H1 (cell line): ENCODE measurements around the gene RAB8B. TPM values are rescaled to one million over a fixed set of nuclear protein-coding genes. Genes with fewer than 3 reads are reported as not detected.
"Not testable (repeated sequence)": the region's sequence is repeated elsewhere in the genome, so short reads cannot be mapped to it uniquely, and the experiment has no call there.

ENCODE experiments used
- CTCF ChIA-PET: fragments of 300-600 bp; sonication (Branson Sonifier 250); formaldehyde crosslinking; loops from one replicate; lab custom pipeline; 2021; ENCODE audit not compliant: partially characterized antibody; lab: Charles Lee
- POLR2A ChIA-PET: fragments of 300-600 bp; sonication (Branson Sonifier 250); formaldehyde crosslinking; loops from one replicate; lab custom pipeline; 2021; ENCODE audit warnings: inconsistent platforms; ENCODE audit not compliant: partially characterized antibody; lab: Charles Lee
- DNase-seq, 2 experiments: peaks; one replicate each; pipeline versions ENCODE4 v3.0.0 to v3.0.0-alpha.2; 2010 to 2022; ENCODE audit warnings: low spot score in 2 of 2, low read depth in 1 of 2, mixed read lengths in 1 of 2
- FAIRE-seq: peaks from 2 replicates; lab custom pipeline; 2011; peaks lifted over from hg19 to GRCh38; lab: Jason Lieb, UNC
- H2AFZ ChIP-seq: 2 replicates; pipeline ENCODE4 v1.8.1; 2012; ENCODE audit warnings: low read length, inconsistent platforms
- H2AK5ac ChIP-seq: 2 replicates; pipeline ENCODE4 v1.6.1; 2013; ENCODE audit warnings: low read depth, low read length
- H2BK120ac ChIP-seq: replicated peaks from 2 replicates; pipeline ENCODE3; 2013; ENCODE audit warnings: low read depth, low read length, inconsistent platforms
- H2BK12ac ChIP-seq: 2 replicates; pipeline ENCODE4 v1.6.1; 2013; ENCODE audit warnings: low read depth, low read length
- H2BK15ac ChIP-seq: 2 replicates; pipeline ENCODE4 v1.6.1; 2013; ENCODE audit warnings: low read length
- H2BK20ac ChIP-seq: 2 replicates; pipeline ENCODE4 v1.6.1; 2013; ENCODE audit warnings: low read length
- H2BK5ac ChIP-seq: 2 replicates; pipeline ENCODE4 v1.6.1; 2013; ENCODE audit warnings: low read depth, low read length
- H3K14ac ChIP-seq: 2 replicates; pipeline ENCODE4 v1.6.1; 2013; ENCODE audit warnings: inconsistent platforms; ENCODE audit not compliant: insufficient read length
- H3K18ac ChIP-seq: 2 replicates; pipeline ENCODE4 v1.6.1; 2013; ENCODE audit warnings: low read length; ENCODE audit errors: extremely low read depth
- H3K23ac ChIP-seq: 2 replicates; pipeline ENCODE4 v1.6.1; 2013; ENCODE audit warnings: inconsistent platforms; ENCODE audit not compliant: insufficient read length
- H3K23me2 ChIP-seq: 2 replicates; pipeline ENCODE4 v1.6.1; 2013; ENCODE audit warnings: low read depth, low read length
- H3K27ac ChIP-seq: 2 replicates; pipeline ENCODE4 v1.6.1; 2011; ENCODE audit warnings: low read depth, low read length, inconsistent platforms
- H3K27me3 ChIP-seq, 4 experiments: replicated peaks in 1 of 4; 1 replicate in 1 of 4; 2 replicates in 3 of 4; pipeline versions ENCODE4 v1.6.1 to v1.8.1; 2011 to 2013; ENCODE audit warnings: low read length in 3 of 4, mild to moderate bottlenecking in 3 of 4, inconsistent platforms in 2 of 4, mixed read lengths in 2 of 4, moderate library complexity in 1 of 4; ENCODE audit not compliant: control insufficient read depth in 3 of 4, insufficient read depth in 3 of 4; ENCODE audit errors: extremely low read depth in 1 of 4
- H3K36me3 ChIP-seq, 4 experiments: 2 replicates each; pipeline versions ENCODE4 v1.6.1 to v1.8.1; 2011 to 2013; ENCODE audit warnings: mild to moderate bottlenecking in 4 of 4, low read length in 3 of 4, moderate library complexity in 2 of 4, control low read depth in 1 of 4, inconsistent platforms in 1 of 4; ENCODE audit not compliant: insufficient read depth in 4 of 4, control insufficient read depth in 2 of 4
- H3K4ac ChIP-seq: replicated peaks from 2 replicates; pipeline ENCODE3; 2013; ENCODE audit warnings: low read length, low read depth, mixed read lengths, inconsistent platforms; ENCODE audit not compliant: insufficient read length
- H3K4me1 ChIP-seq, 4 experiments: replicated peaks in 1 of 4; 1 replicate in 1 of 4; 2 replicates in 3 of 4; pipeline versions ENCODE4 v1.6.1 to v1.8.1; 2011 to 2013; ENCODE audit warnings: low read length in 3 of 4, inconsistent platforms in 2 of 4, mixed read lengths in 1 of 4; ENCODE audit not compliant: insufficient read depth in 4 of 4, control insufficient read depth in 3 of 4
- H3K4me2 ChIP-seq, 2 experiments: 2 replicates each; pipeline versions ENCODE4 v1.6.1 to v1.8.1; 2011 to 2013; ENCODE audit warnings: low read depth in 2 of 2, low read length in 2 of 2, control low read depth in 1 of 2, inconsistent platforms in 1 of 2, mild to moderate bottlenecking in 1 of 2; ENCODE audit not compliant: insufficient read depth in 1 of 2
- H3K4me3 ChIP-seq, 4 experiments: fragments of 200-600, 300-600 bp in 1 of 4; sonication (generic), shearing (Covaris generic), sonication (Bioruptor Twin) in 1 of 4; 2 replicates each; pipeline versions ENCODE4 v1.5.1 to v1.8.1; 2011 to 2016; ENCODE audit warnings: low read length in 4 of 4, low read depth in 3 of 4, control low read depth in 2 of 4, inconsistent platforms in 2 of 4, mild to moderate bottlenecking in 2 of 4, mixed read lengths in 1 of 4, moderate library complexity in 1 of 4; ENCODE audit not compliant: insufficient read depth in 2 of 4; ENCODE audit errors: extremely low read depth in 1 of 4
- H3K56ac ChIP-seq: replicated peaks from 2 replicates; pipeline ENCODE3; 2013; ENCODE audit warnings: low read depth, mild to moderate bottlenecking, mixed read lengths, low read length, inconsistent platforms; ENCODE audit not compliant: insufficient read length
- H3K79me1 ChIP-seq: 2 replicates; pipeline ENCODE4 v1.6.1; 2013; ENCODE audit warnings: low read depth, low read length, control low read depth
- H3K79me2 ChIP-seq, 2 experiments: 2 replicates each; pipeline versions ENCODE4 v1.6.1 to v1.8.1; 2012 to 2013; ENCODE audit warnings: low read length in 2 of 2, mild to moderate bottlenecking in 2 of 2, inconsistent platforms in 1 of 2; ENCODE audit not compliant: insufficient read depth in 2 of 2, control insufficient read depth in 1 of 2
- H3K9ac ChIP-seq, 4 experiments: replicated peaks in 1 of 4; 1 replicate in 1 of 4; 2 replicates in 3 of 4; pipeline versions ENCODE4 v1.6.1 to v1.8.1; 2011 to 2013; ENCODE audit warnings: low read depth in 3 of 4, low read length in 3 of 4, control low read depth in 2 of 4, mild to moderate bottlenecking in 2 of 4, moderate library complexity in 2 of 4, inconsistent platforms in 1 of 4; ENCODE audit errors: extremely low read depth in 1 of 4
- H3K9me3 ChIP-seq, 2 experiments: 2 replicates each; pipeline versions ENCODE4 v1.6.1 to v1.8.1; 2012 to 2013; ENCODE audit warnings: mild to moderate bottlenecking in 2 of 2, moderate library complexity in 2 of 2, control low read depth in 1 of 2, inconsistent platforms in 1 of 2, low read depth in 1 of 2, low read length in 1 of 2, mixed read lengths in 1 of 2; ENCODE audit not compliant: insufficient read depth in 2 of 2
- H4K20me1 ChIP-seq, 2 experiments: replicated peaks in 1 of 2; 2 replicates each; pipeline versions ENCODE3 to v1.8.1; 2011 to 2013; ENCODE audit warnings: inconsistent platforms in 2 of 2, low read length in 2 of 2, mild to moderate bottlenecking in 1 of 2; ENCODE audit not compliant: insufficient read depth in 2 of 2, control insufficient read depth in 1 of 2
- H4K5ac ChIP-seq: 2 replicates; pipeline ENCODE4 v1.6.1; 2013; ENCODE audit warnings: low read length, low read depth, mixed read lengths, inconsistent platforms; ENCODE audit not compliant: insufficient read length
- H4K8ac ChIP-seq: 2 replicates; pipeline ENCODE4 v1.8.0; 2013; ENCODE audit warnings: mild to moderate bottlenecking, moderate library complexity, low read length, inconsistent platforms; ENCODE audit not compliant: insufficient read depth; ENCODE audit errors: extremely low read depth
- H4K91ac ChIP-seq: replicated peaks from 2 replicates; pipeline ENCODE3; 2013; ENCODE audit warnings: low read length, mixed read lengths, inconsistent platforms; ENCODE audit not compliant: insufficient read length
- BRCA1 ChIP-seq: IDR thresholded peaks from 2 replicates; pipeline ENCODE4 v1.6.1; 2012; ENCODE audit warnings: low read depth, low read length, improper control_type of control experiment
- RAD21 ChIP-seq, 2 experiments: IDR thresholded peaks in 1 of 2; conservative IDR thresholded peaks in 1 of 2; 2 replicates each; pipeline ENCODE4 v1.6.1; 2011; ENCODE audit warnings: low read depth in 2 of 2, low read length in 2 of 2, improper control_type of control experiment in 1 of 2, inconsistent platforms in 1 of 2, mild to moderate bottlenecking in 1 of 2, moderate library complexity in 1 of 2
- USF2 ChIP-seq: IDR thresholded peaks from 2 replicates; pipeline ENCODE4 v1.6.1; 2011; ENCODE audit warnings: low read length, improper control_type of control experiment
- WGBS, 2 experiments: shearing (Covaris generic) in 1 of 2; methylation state at CpG; one replicate each; pipeline versions ENCODE4 v1.1.6 to v1.1.7; 2013 to 2015; ENCODE audit warnings: low lambda C conversion rate in 2 of 2, mixed read lengths in 2 of 2, inconsistent platforms in 1 of 2, low coverage in 1 of 2, missing lambda C conversion rate in 1 of 2; ENCODE audit not compliant: insufficient replicate concordance in 2 of 2, insufficient coverage in 1 of 2, insufficient read length in 1 of 2; ENCODE audit errors: extremely low coverage in 1 of 2, missing lambda C conversion rate in 1 of 2; 5-methylcytosine and 5-hydroxymethylcytosine counted together
- polyA plus RNA-seq, 7 experiments: library from polyadenylated mRNA; depleted of rRNA in 3 of 7; stranded (reverse) in 5 of 7; unstranded in 2 of 7; fragments of >200 nt in 5 of 7; fragments of 200-250 nt in 2 of 7; gene quantifications; 1 replicate in 5 of 7; 2 replicates in 1 of 7; 4 replicates in 1 of 7; pipeline versions ENCODE4 v1.2.1 to v1.2.3, GENCODE V29; 2011 to 2013; ENCODE audit warnings: missing spikeins in 2 of 7, mixed read lengths in 2 of 7
- total RNA-seq: library from RNA; stranded (reverse); fragmentation: NEBNext Ultra II Directional; extraction: Animal tissue kit (Norgen Biotek cat#: 25700); gene quantifications from 2 replicates; pipeline ENCODE4 v1.2.1, GENCODE V29; 2021

The RAB8B gene
- total and polyA plus RNA-seq, 2 of the 8 experiments (the other 6 are each of a cell fraction or from before 2014, with no cell fraction given), result 9.5 to 47.8 TPM

- TF ChIP-seq USF2 (no peak), RAD21 (IDR thresholded peaks at IDR 0.05 in 1 of 2, conservative IDR thresholded peaks at IDR 0.05 in 1 of 2; ENCODE audit: low read depth in 2 of 2, low read length in 2 of 2) (no peak), BRCA1 (no peak)
Observed at GRCh38 chr15:63206079-63206478, 16.7 kb downstream of the RAB8B start (continued).

- H2BK20ac ChIP-seq, FAIRE-seq, H3K27ac ChIP-seq, H3K23me2 ChIP-seq, H3K14ac ChIP-seq, H2AFZ ChIP-seq, H4K91ac ChIP-seq, H3K4me2 ChIP-seq, H3K27me3 ChIP-seq, H3K9me3 ChIP-seq, H4K5ac ChIP-seq, H2BK5ac ChIP-seq, H2BK12ac ChIP-seq, H2BK120ac ChIP-seq, H3K23ac ChIP-seq, H3K9ac ChIP-seq, H3K4me3 ChIP-seq, H2BK15ac ChIP-seq, H3K36me3 ChIP-seq, H3K79me1 ChIP-seq, H4K20me1 ChIP-seq, H3K4ac ChIP-seq, H4K8ac ChIP-seq, H3K18ac ChIP-seq, H3K56ac ChIP-seq, DNase-seq, CTCF ChIA-PET: not testable (repeated sequence)
- H3K4me1 ChIP-seq, result peaks cover 2 to 11% (median 4%) of the 10 kb centered on the region in 4 experiments; a peak in 6 of 7 replicates
- peaks cover 0 to 54% of the 10 kb centered on the region in 2 experiments; a peak in 2 of 4 replicates for H3K79me2 ChIP-seq
- 0 out of 2 replicates have a peak overlapping the region, but pooled peaks have one; percentile 76 for H2AK5ac ChIP-seq
- 95% methylated on average over 12 of the region's 12 CpGs; no CpG with 5 or more reads in 1 of the 2 experiments for WGBS, 2 experiments
- POLR2A ChIA-PET, result interaction anchor here (0.9 kb wide), 1 partner anchor 14 kb away, joined by 3 read pairs; no protein-coding TSS in a partner anchor
Observed at GRCh38 chr15:63208824-63209223, 19.4 kb downstream of the RAB8B start.
